H9 (cell line): ENCODE data around the gene CTDNEP1. TPM values are rescaled to one million over a fixed set of nuclear protein-coding genes. Genes with fewer than 3 reads are reported as not detected.

Source experiments
- DNase-seq: peaks from one replicate; pipeline ENCODE4 v3.0.0-alpha.2; 2017
- H2AFZ ChIP-seq: one replicate; pipeline ENCODE4 v1.6.1; 2013; ENCODE audit warnings: mild to moderate bottlenecking, low read length, control low read depth, moderate library complexity
- H2AK5ac ChIP-seq: 2 replicates; pipeline ENCODE4 v1.6.1; 2013; ENCODE audit warnings: low read length, control low read depth, mixed read lengths; ENCODE audit not compliant: insufficient read length
- H2BK120ac ChIP-seq: one replicate; pipeline ENCODE4 v1.6.1; 2013; ENCODE audit warnings: low read depth, mild to moderate bottlenecking, low read length, control low read depth, inconsistent platforms; ENCODE audit not compliant: poor library complexity, severe bottlenecking
- H2BK12ac ChIP-seq: 2 replicates; pipeline ENCODE4 v1.6.1; 2013; ENCODE audit warnings: low read length, control low read depth, mixed read lengths, low read depth; ENCODE audit not compliant: insufficient read length
- H2BK15ac ChIP-seq: 2 replicates; pipeline ENCODE4 v1.6.1; 2013; ENCODE audit warnings: low read depth, low read length, control low read depth
- H2BK20ac ChIP-seq: one replicate; pipeline ENCODE4 v1.6.1; 2013; ENCODE audit warnings: low read depth, mild to moderate bottlenecking, low read length, control low read depth, inconsistent platforms; ENCODE audit not compliant: poor library complexity, severe bottlenecking
- H2BK5ac ChIP-seq: 2 replicates; pipeline ENCODE4 v1.6.1; 2013; ENCODE audit warnings: low read length, control low read depth, mixed read lengths; ENCODE audit not compliant: insufficient read length
- H3K14ac ChIP-seq: 2 replicates; pipeline ENCODE4 v1.6.1; 2013; ENCODE audit warnings: low read length, control low read depth; ENCODE audit not compliant: insufficient read depth
- H3K18ac ChIP-seq: 2 replicates; pipeline ENCODE4 v1.6.1; 2013; ENCODE audit warnings: low read depth, mild to moderate bottlenecking, mixed read lengths, low read length, control low read depth; ENCODE audit not compliant: insufficient read length
- H3K23ac ChIP-seq: 2 replicates; pipeline ENCODE4 v1.6.1; 2013; ENCODE audit warnings: low read length, control low read depth, mixed read lengths, low read depth; ENCODE audit not compliant: insufficient read length
- H3K23me2 ChIP-seq: 2 replicates; pipeline ENCODE4 v1.6.1; 2013; ENCODE audit warnings: low read depth, mild to moderate bottlenecking, mixed read lengths, low read length, control low read depth; ENCODE audit not compliant: insufficient read length, poor library complexity, severe bottlenecking
- H3K27ac ChIP-seq: 2 replicates; pipeline ENCODE4 v1.5.1; 2013; ENCODE audit warnings: low read length, control low read depth, mixed read lengths, low read depth; ENCODE audit not compliant: insufficient read length
- H3K27me3 ChIP-seq: 2 replicates; pipeline ENCODE4 v1.6.1; 2013; ENCODE audit warnings: low read length, control low read depth, inconsistent platforms; ENCODE audit not compliant: insufficient read depth
- H3K4ac ChIP-seq: 2 replicates; pipeline ENCODE4 v1.6.1; 2013; ENCODE audit warnings: low read depth, mild to moderate bottlenecking, control low read depth, inconsistent platforms, low read length, moderate library complexity
- H3K4me1 ChIP-seq: 2 replicates; pipeline ENCODE4 v1.6.1; 2013; ENCODE audit warnings: low read length, control low read depth, inconsistent platforms; ENCODE audit not compliant: insufficient read depth
- H3K4me2 ChIP-seq: 2 replicates; pipeline ENCODE4 v1.6.1; 2013; ENCODE audit warnings: low read length, control low read depth, mixed read lengths; ENCODE audit not compliant: insufficient read length, insufficient read depth
- H3K56ac ChIP-seq: 2 replicates; pipeline ENCODE4 v1.6.1; 2013; ENCODE audit warnings: low read depth, mild to moderate bottlenecking, mixed read lengths, low read length, control low read depth; ENCODE audit not compliant: insufficient read length
- H3K79me1 ChIP-seq: 2 replicates; pipeline ENCODE4 v1.6.1; 2013; ENCODE audit warnings: low read depth, mild to moderate bottlenecking, moderate library complexity, low read length, control low read depth, inconsistent platforms; ENCODE audit not compliant: insufficient read depth, poor library complexity, severe bottlenecking
- H3K79me2 ChIP-seq: 2 replicates; pipeline ENCODE4 v1.6.1; 2013; ENCODE audit warnings: low read length, control low read depth, inconsistent platforms; ENCODE audit not compliant: insufficient read depth
- H3K9ac ChIP-seq: 2 replicates; pipeline ENCODE4 v1.6.1; 2013; ENCODE audit warnings: low read length, control low read depth, mixed read lengths; ENCODE audit not compliant: insufficient read length; ENCODE audit errors: extremely low read depth
- H3K9me3 ChIP-seq: one replicate; pipeline ENCODE4 v1.6.1; 2013; ENCODE audit warnings: low read depth, low read length, inconsistent platforms; ENCODE audit not compliant: control insufficient read depth
- H3T11ph ChIP-seq: one replicate; pipeline ENCODE4 v1.6.1; 2013; ENCODE audit warnings: mild to moderate bottlenecking, low read length, control low read depth, inconsistent platforms
- H4K20me1 ChIP-seq: one replicate; pipeline ENCODE4 v1.6.1; 2013; ENCODE audit not compliant: control insufficient read depth, insufficient read length, insufficient read depth
- H4K5ac ChIP-seq: 2 replicates; pipeline ENCODE4 v1.6.1; 2013; ENCODE audit warnings: low read depth, mild to moderate bottlenecking, mixed read lengths, low read length, control low read depth; ENCODE audit not compliant: insufficient read length
- H4K8ac ChIP-seq: replicated peaks from 2 replicates; pipeline ENCODE4 v1.6.1; 2013; ENCODE audit warnings: low read length, control low read depth, mixed read lengths, low read depth; ENCODE audit not compliant: insufficient read length
- H4K91ac ChIP-seq: 2 replicates; pipeline ENCODE4 v1.6.1; 2013; ENCODE audit warnings: low read depth, mild to moderate bottlenecking, moderate library complexity, mixed read lengths, low read length, control low read depth; ENCODE audit not compliant: insufficient read length
- H3K27ac Mint-ChIP-seq, 3 experiments: 2 replicates in 2 of 3; 3 replicates in 1 of 3; pipeline ENCODE4 v1.8.0; 2020 to 2021; ENCODE audit warnings: mixed read lengths in 3 of 3, mild to moderate bottlenecking in 1 of 3, moderate library complexity in 1 of 3
- H3K27me3 Mint-ChIP-seq: 2 replicates; pipeline ENCODE4 v1.8.0; 2021; ENCODE audit warnings: low read depth, mild to moderate bottlenecking, moderate library complexity, mixed read lengths
- H3K36me3 Mint-ChIP-seq, 3 experiments: 2 replicates in 2 of 3; 3 replicates in 1 of 3; pipeline ENCODE4 v1.8.0; 2020 to 2021; ENCODE audit warnings: low read depth in 3 of 3, mixed read lengths in 3 of 3; ENCODE audit not compliant: insufficient read depth in 1 of 3
- H3K4me1 Mint-ChIP-seq, 2 experiments: 2 replicates each; pipeline ENCODE4 v1.8.0; 2020; ENCODE audit warnings: mixed read lengths in 2 of 2
- H3K4me3 Mint-ChIP-seq, 2 experiments: 2 replicates in 1 of 2; 3 replicates in 1 of 2; pipeline ENCODE4 v1.8.0; 2020 to 2021; ENCODE audit warnings: mild to moderate bottlenecking in 2 of 2, mixed read lengths in 2 of 2, moderate library complexity in 1 of 2
- H3K9me3 Mint-ChIP-seq, 2 experiments: 2 replicates in 1 of 2; 3 replicates in 1 of 2; pipeline ENCODE4 v1.8.0; 2020; ENCODE audit warnings: mild to moderate bottlenecking in 2 of 2, mixed read lengths in 2 of 2, moderate library complexity in 1 of 2
- CTCF ChIP-seq: fragments of 200-600 bp; sonication (generic); conservative IDR thresholded peaks from 3 replicates; pipeline ENCODE4 v1.8.0; 2021; ENCODE audit warnings: antibody characterized with exemption, mild to moderate bottlenecking
- WGBS: extraction: QIAGEN DNeasy Blood & Tissue Kit; methylation state at CpG from one replicate; pipeline ENCODE4 v1.1.7; 2013; ENCODE audit warnings: missing lambda C conversion rate, low lambda C conversion rate, mixed read lengths; ENCODE audit not compliant: insufficient read length; ENCODE audit errors: extremely low coverage; 5-methylcytosine and 5-hydroxymethylcytosine counted together
- total RNA-seq: library from RNA; stranded (reverse); gene quantifications from 2 replicates; pipeline ENCODE4 v1.2.1, GENCODE V29; 2021

Gene CTDNEP1
- total RNA-seq, 1 experiment from 2014 or later: 134 TPM

- peak overlapping the region; percentile 62 for H3K27ac ChIP-seq
- no peak overlapping the region for H4K8ac ChIP-seq
- no peak overlapping the region for H2AFZ ChIP-seq
- H3K9ac ChIP-seq: peak overlapping the region; percentile 53
- H2BK20ac ChIP-seq: no peak overlapping the region
- no peaks in the 10 kb centered on the region for H4K20me1 ChIP-seq
- H3K79me1 ChIP-seq: peaks cover 5% of the 10 kb centered on the region
- H3K23ac ChIP-seq: no peak overlapping the region
- no peak overlapping the region for H2BK15ac ChIP-seq
- H3K23me2 ChIP-seq: peaks cover 4% of the 10 kb centered on the region
- Mint-ChIP-seq H3K4me1 (peaks cover 34% of the 10 kb centered on the region in 2 experiments), H3K27me3 (no peaks in the 10 kb centered on the region; the same call in 1 of the 2 replicates), H3K36me3 (peaks cover 27 to 52% (median 47%) of the 10 kb centered on the region in 3 experiments), H3K9me3 (peaks cover 0 to 2% of the 10 kb centered on the region in 2 experiments; a peak in 2 of 5 replicates), H3K27ac (peak overlapping the region; percentile 96 to 100 (median 99)), H3K4me3 (peak overlapping the region; percentile 95 to 97)
- H3K27me3 ChIP-seq: no peaks in the 10 kb centered on the region
- peak overlapping the region; percentile 25 for H3K18ac ChIP-seq
- no peak overlapping the region for H2BK5ac ChIP-seq
- H3K79me2 ChIP-seq: peaks cover 4% of the 10 kb centered on the region; the same call in 1 of the 2 replicates
- H3K9me3 ChIP-seq: no peaks in the 10 kb centered on the region
- no peak overlapping the region for H3K14ac ChIP-seq
- peak; percentile 99 for DNase-seq
- TF ChIP-seq CTCF: peak; percentile 21; the same call in 1 of the 3 replicates
- no peak overlapping the region for H2AK5ac ChIP-seq
- no peak overlapping the region for H3T11ph ChIP-seq
- no peak overlapping the region for H3K56ac ChIP-seq
- peak overlapping the region; percentile 98 for H3K4me2 ChIP-seq
- no peak overlapping the region for H4K91ac ChIP-seq
- no peak overlapping the region for H2BK12ac ChIP-seq
- H3K4ac ChIP-seq: no peak overlapping the region
- H4K5ac ChIP-seq: no peak overlapping the region
- no peaks in the 10 kb centered on the region for H3K4me1 ChIP-seq
- WGBS: no CpG with 5 or more reads among the region's 49 CpGs
- no peak overlapping the region for H2BK120ac ChIP-seq
Observed at GRCh38 chr17:7242717-7243452, 8.6 kb downstream of the CTDNEP1 start.
